Uterus (tissue), 4 donors: ENCODE data around the gene PCNP. TPM values are rescaled to one million over a fixed set of nuclear protein-coding genes. Genes with fewer than 3 reads are reported as not detected.

Experiments used
- DNase-seq, 2 donors: peaks; one replicate each; pipeline ENCODE4 v3.0.0-alpha.2; 2019 to 2020
- H3K27ac ChIP-seq, 2 donors: fragments of 200-600 bp; sonication (generic); 1 replicate in 1 of 2; 2 replicates in 1 of 2; pipeline ENCODE4 v1.5.1; 2016 to 2018
- H3K27me3 ChIP-seq, 2 donors: fragments of 200-600 bp; sonication (generic); one replicate each; pipeline ENCODE4 v1.5.1; 2018 to 2019; ENCODE audit warnings: control low read depth in 1 of 2
- H3K36me3 ChIP-seq, 2 donors: fragments of 200-600 bp; sonication (generic); one replicate each; pipeline ENCODE4 v1.5.1; 2019; ENCODE audit warnings: control low read depth in 1 of 2
- H3K4me1 ChIP-seq, 2 donors: fragments of 200-600 bp; sonication (generic); one replicate each; pipeline ENCODE4 v1.5.1; 2018 to 2019; ENCODE audit warnings: control low read depth in 1 of 2
- H3K4me3 ChIP-seq, 2 donors: fragments of 200-600 bp; sonication (generic); 1 replicate in 1 of 2; 2 replicates in 1 of 2; pipeline ENCODE4 v1.5.1; 2018 to 2019; ENCODE audit warnings: mild to moderate bottlenecking in 1 of 2
- H3K9me3 ChIP-seq, 2 donors: fragments of 200-600 bp; sonication (generic); one replicate each; pipeline ENCODE4 v1.5.1; 2019; ENCODE audit warnings: control low read depth in 1 of 2
- CTCF ChIP-seq, 4 experiments: fragments of 200-600 bp in 2 of 4; fragments of 450-650 bp in 2 of 4; sonication (generic) in 2 of 4; IDR thresholded peaks; one replicate each; pipeline ENCODE4 v1.5.1; 2016 to 2019; ENCODE audit warnings: antibody characterized with exemption in 4 of 4, mild to moderate bottlenecking in 2 of 4, moderate library complexity in 1 of 4
- POLR2A ChIP-seq, 2 donors: fragments of 450-650 bp; IDR thresholded peaks; one replicate each; pipeline ENCODE4 v1.6.1; 2016; ENCODE audit warnings: antibody characterized with exemption in 2 of 2, mild to moderate bottlenecking in 1 of 2, moderate library complexity in 1 of 2
- intact Hi-C: fragments of 100-400 bp; cut with DNase I; formaldehyde crosslinking; loops from one replicate; pipeline ENCODE4 v1.15.1; 2023; ENCODE audit warnings: low total_unique reads
- total RNA-seq, 4 donors: library from RNA; depleted of rRNA in 3 of 4; stranded (reverse); fragments of >200 nt in 3 of 4; gene quantifications; one replicate each; pipeline versions ENCODE4 v1.1.0 to v1.2.4, GENCODE V29; 2014 to 2023
- donor health status: DM: yes; HTN: yes; CAD: no.

PCNP gene
- total RNA-seq, 4 donors from 2014 or later = 66.6 to 218 (median 203) TPM

- no peaks in the 10 kb centered on the region for H3K27me3 ChIP-seq
- no peaks in the 10 kb centered on the region for H3K36me3 ChIP-seq
- no peaks in the 10 kb centered on the region for H3K9me3 ChIP-seq
- intact Hi-C loops = no loop called here
- TF ChIP-seq CTCF (IDR thresholded peaks at IDR 0.05) = no peak
- TF ChIP-seq POLR2A (IDR thresholded peaks at IDR 0.05) = no peak
- H3K4me1 ChIP-seq = no peaks in the 10 kb centered on the region
- no peak overlapping the region for H3K4me3 ChIP-seq
- no peak for DNase-seq
- H3K27ac ChIP-seq = no peak overlapping the region
Measured at GRCh38 chr3:101633186-101633585, 59.2 kb downstream of the PCNP start.

- no peaks in the 10 kb centered on the region for H3K4me1 ChIP-seq
- DNase-seq = no peak
- H3K27ac ChIP-seq = peak overlapping the region; percentile 45 to 71
- H3K9me3 ChIP-seq = no peaks in the 10 kb centered on the region
- no peak overlapping the region for H3K4me3 ChIP-seq
- no peak for TF ChIP-seq POLR2A (IDR thresholded peaks at IDR 0.05)
- TF ChIP-seq CTCF (IDR thresholded peaks at IDR 0.05) = no peak
- intact Hi-C loops = no loop called here
- H3K27me3 ChIP-seq = no peaks in the 10 kb centered on the region
- no peaks in the 10 kb centered on the region for H3K36me3 ChIP-seq
Measured at GRCh38 chr3:101634591-101635196, 60.7 kb downstream of the PCNP start.

GRCh38 chr3:101635345-101635744 lies 61.4 kb downstream of the PCNP start:
- H3K27me3 ChIP-seq = no peaks in the 10 kb centered on the region

GRCh38 chr3:101635954-101636798 lies 62.2 kb downstream of the PCNP start:
- Histone ChIP-seq H3K4me3 (no peak overlapping the region), H3K9me3 (no peaks in the 10 kb centered on the region), H3K36me3 (no peaks in the 10 kb centered on the region), H3K27me3 (no peaks in the 10 kb centered on the region), H3K27ac (peak overlapping the region; percentile 45 to 71), H3K4me1 (no peaks in the 10 kb centered on the region)
- TF ChIP-seq POLR2A (IDR thresholded peaks at IDR 0.05) (no peak), CTCF (IDR thresholded peaks at IDR 0.05) (peak; percentile 37 to 62 (median 44))
- peak; percentile 39 to 46 for DNase-seq
- intact Hi-C loops = no loop called here

More at GRCh38 chr3:101635345-101635744, 61.4 kb downstream of the PCNP start:
- Histone ChIP-seq H3K27ac (peak overlapping the region; percentile 45 to 71), H3K36me3 (no peaks in the 10 kb centered on the region), H3K9me3 (no peaks in the 10 kb centered on the region), H3K4me1 (no peaks in the 10 kb centered on the region), H3K4me3 (no peak overlapping the region)
- intact Hi-C loops = no loop called here
- TF ChIP-seq CTCF (IDR thresholded peaks at IDR 0.05) = no peak
- TF ChIP-seq POLR2A (IDR thresholded peaks at IDR 0.05) = no peak
- peak in 1 of 2 donors; percentile 26 for DNase-seq

GRCh38 chr3:101637451-101637850 lies 63.5 kb downstream of the PCNP start:
- intact Hi-C loops = no loop called here
- H3K27ac ChIP-seq = no peak overlapping the region
- TF ChIP-seq POLR2A (IDR thresholded peaks at IDR 0.05) (no peak), CTCF (IDR thresholded peaks at IDR 0.05) (no peak)
- H3K4me1 ChIP-seq = no peaks in the 10 kb centered on the region
- H3K27me3 ChIP-seq = no peaks in the 10 kb centered on the region
- H3K9me3 ChIP-seq = no peaks in the 10 kb centered on the region
- H3K36me3 ChIP-seq = no peaks in the 10 kb centered on the region
- no peak overlapping the region for H3K4me3 ChIP-seq
- no peak for DNase-seq
